ENCODE measurements around the gene TBX3. TPM values are rescaled to one million over a fixed set of nuclear protein-coding genes. Genes with fewer than 3 reads are reported as not detected.
A peak's percentile ranks its signal among the peaks of the same experiment; 100 is the strongest.

Gene TBX3
- total RNA-seq, 3 donors from 2014 or later, result 21.3 to 115 (median 78.3) TPM

DNA sequence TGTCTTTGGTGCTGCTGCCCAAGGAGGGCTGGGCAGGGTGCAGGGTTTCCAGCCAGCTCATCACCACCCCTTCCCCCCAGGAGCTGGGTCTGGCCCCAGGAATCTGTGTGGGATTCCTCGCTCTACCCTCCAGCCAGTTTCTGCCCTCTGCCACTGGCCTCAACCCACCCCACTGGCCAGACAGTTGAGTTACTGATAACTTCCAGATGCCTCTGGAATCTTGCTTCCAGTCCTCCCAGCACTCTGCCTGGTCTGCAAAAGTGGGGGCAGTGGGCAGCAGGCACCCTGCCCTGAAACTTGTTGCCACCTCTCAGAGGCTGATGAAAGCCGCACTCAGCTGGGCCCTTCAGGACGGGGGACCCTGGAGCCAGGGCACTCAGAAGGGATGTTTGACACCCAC, 20.1 kb upstream of the TBX3 start:
- DNase-seq (ENCODE audit: low spot score in 2 of 2), result no peak
- Histone ChIP-seq H3K4me3 (no peak overlapping the region), H3K9me3 (no peaks in the 10 kb centered on the region), H3K27ac (peak overlapping the region in 1 of 2 donors; percentile 39), H3K36me3 (no peaks in the 10 kb centered on the region), H3K4me1 (no peaks in the 10 kb centered on the region), H3K27me3 (peaks cover 0 to 14% of the 10 kb centered on the region in 2 donors)
- TF ChIP-seq, protein P1, sequence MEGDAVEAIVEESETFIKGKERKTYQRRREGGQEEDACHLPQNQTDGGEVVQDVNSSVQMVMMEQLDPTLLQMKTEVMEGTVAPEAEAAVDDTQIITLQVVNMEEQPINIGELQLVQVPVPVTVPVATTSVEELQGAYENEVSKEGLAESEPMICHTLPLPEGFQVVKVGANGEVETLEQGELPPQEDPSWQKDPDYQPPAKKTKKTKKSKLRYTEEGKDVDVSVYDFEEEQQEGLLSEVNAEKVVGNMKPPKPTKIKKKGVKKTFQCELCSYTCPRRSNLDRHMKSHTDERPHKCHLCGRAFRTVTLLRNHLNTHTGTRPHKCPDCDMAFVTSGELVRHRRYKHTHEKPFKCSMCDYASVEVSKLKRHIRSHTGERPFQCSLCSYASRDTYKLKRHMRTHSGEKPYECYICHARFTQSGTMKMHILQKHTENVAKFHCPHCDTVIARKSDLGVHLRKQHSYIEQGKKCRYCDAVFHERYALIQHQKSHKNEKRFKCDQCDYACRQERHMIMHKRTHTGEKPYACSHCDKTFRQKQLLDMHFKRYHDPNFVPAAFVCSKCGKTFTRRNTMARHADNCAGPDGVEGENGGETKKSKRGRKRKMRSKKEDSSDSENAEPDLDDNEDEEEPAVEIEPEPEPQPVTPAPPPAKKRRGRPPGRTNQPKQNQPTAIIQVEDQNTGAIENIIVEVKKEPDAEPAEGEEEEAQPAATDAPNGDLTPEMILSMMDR (IDR thresholded peaks at IDR 0.05), result no peak
- TF ChIP-seq POLR2AphosphoS5 (IDR thresholded peaks at IDR 0.05) (no peak), POLR2A (IDR thresholded peaks at IDR 0.05) (no peak)
- intact Hi-C loops (cut with DNase I; ENCODE audit: low total_unique reads), result no loop called here

DNA sequence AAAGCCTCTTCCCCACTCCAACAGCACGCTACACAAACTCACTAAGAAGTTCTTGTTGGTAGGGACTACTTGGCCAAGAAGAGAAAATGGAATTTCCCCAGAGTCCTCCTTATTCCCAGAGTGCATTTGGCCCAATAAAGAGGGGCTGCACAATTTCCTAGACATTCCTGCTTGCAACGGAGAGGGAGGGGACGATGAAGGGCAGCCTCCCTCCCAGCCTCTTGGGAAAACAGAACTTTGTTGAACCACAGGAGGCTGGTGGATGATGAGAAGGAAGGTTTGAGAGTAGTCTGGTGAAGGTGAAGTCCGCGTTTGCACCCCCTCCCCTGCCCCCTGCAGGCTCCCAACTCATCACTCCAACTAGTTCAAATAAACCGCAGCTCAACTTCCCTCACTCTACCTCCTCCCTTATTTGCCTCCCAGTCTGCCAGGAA, 19.1 kb upstream of the TBX3 start:
- Histone ChIP-seq H3K36me3 (no peaks in the 10 kb centered on the region), H3K9me3 (no peaks in the 10 kb centered on the region), H3K4me1 (no peaks in the 10 kb centered on the region), H3K27me3 (peaks cover 0 to 21% of the 10 kb centered on the region in 2 donors), H3K27ac (peak overlapping the region in 1 of 2 donors; percentile 25), H3K4me3 (no peak overlapping the region)
- intact Hi-C loops (cut with DNase I; ENCODE audit: low total_unique reads), result no loop called here
- DNase-seq (ENCODE audit: low spot score in 2 of 2), result no peak
- TF ChIP-seq POLR2A (IDR thresholded peaks at IDR 0.05), result no peak
- TF ChIP-seq POLR2AphosphoS5 (IDR thresholded peaks at IDR 0.05), result no peak
- TF ChIP-seq, protein P1 (IDR thresholded peaks at IDR 0.05), result no peak

DNA sequence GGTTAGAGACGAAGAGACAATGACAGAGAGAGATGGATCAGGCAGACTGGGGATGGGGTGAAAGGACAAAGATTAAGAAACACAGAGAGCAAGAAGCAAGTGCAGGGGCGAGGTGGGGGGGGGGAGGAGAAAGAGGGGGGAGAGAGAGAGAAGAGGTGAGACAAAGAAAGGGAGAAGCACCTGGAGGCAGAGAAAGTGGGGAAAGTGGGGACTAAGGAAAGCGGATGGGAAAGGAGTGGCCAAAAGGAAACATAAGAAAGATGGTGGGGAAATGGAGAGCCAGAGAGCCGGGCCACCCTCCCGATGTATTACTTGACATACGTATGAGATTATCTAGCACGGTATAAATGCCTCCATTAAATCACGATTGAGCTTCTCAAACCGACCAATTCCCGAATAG, 18.5 kb upstream of the TBX3 start:
- Histone ChIP-seq H3K4me1 (no peaks in the 10 kb centered on the region), H3K4me3 (no peak overlapping the region), H3K36me3 (no peaks in the 10 kb centered on the region), H3K27me3 (peaks cover 0 to 23% of the 10 kb centered on the region in 2 donors), H3K27ac (peak overlapping the region in 1 of 2 donors; percentile 25), H3K9me3 (no peaks in the 10 kb centered on the region)
- TF ChIP-seq, protein P1 (IDR thresholded peaks at IDR 0.05), result no peak
- TF ChIP-seq POLR2A (IDR thresholded peaks at IDR 0.05) (no peak), POLR2AphosphoS5 (IDR thresholded peaks at IDR 0.05) (no peak)
- no peak for DNase-seq (ENCODE audit: low spot score in 2 of 2)
- intact Hi-C loops (cut with DNase I; ENCODE audit: low total_unique reads), result no loop called here

DNA sequence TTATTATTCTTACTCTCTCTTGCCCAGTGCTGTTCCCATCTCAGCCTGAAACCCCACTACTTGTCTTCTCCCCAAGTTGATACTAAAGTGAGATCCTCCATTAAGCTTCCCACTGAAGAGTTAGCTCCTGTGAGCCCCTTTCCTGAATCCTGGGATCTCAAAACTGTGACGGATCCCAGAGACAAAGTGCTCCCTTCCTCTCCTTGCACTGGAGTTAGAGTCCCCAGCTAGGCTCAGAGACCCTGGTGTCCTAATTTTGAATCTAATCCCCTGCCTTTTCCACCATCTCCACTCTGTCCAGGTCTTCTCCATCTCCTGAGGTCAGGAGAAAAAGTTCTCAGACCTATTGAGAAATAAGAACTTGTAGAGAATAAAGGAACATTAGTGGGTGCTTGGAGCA, 17.6 kb upstream of the TBX3 start:
- Histone ChIP-seq H3K36me3 (no peaks in the 10 kb centered on the region), H3K27ac (no peak overlapping the region), H3K4me1 (no peaks in the 10 kb centered on the region), H3K4me3 (no peak overlapping the region), H3K9me3 (no peaks in the 10 kb centered on the region), H3K27me3 (peaks cover 0 to 25% of the 10 kb centered on the region in 2 donors)
- DNase-seq (ENCODE audit: low spot score in 2 of 2), result no peak
- TF ChIP-seq POLR2AphosphoS5 (IDR thresholded peaks at IDR 0.05) (no peak), POLR2A (IDR thresholded peaks at IDR 0.05) (no peak)
- TF ChIP-seq, protein P1 (IDR thresholded peaks at IDR 0.05), result no peak
- intact Hi-C loops (cut with DNase I; ENCODE audit: low total_unique reads), result no loop called here

DNA sequence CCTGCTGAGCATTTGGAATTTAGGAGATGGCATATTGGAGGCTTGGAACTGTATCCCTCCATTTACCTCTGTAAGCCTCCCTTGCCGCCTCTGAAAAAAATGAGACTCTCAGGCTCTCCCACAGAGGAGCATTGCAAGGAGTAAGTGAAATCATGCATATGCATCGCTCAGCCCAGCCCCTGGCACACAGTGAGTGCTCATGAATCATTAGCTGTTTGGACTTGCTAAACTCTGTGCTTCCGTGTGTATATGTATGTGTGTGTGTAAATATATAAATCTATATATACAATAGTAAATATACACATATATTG, 17.1 kb upstream of the TBX3 start:
- DNase-seq (ENCODE audit: low spot score in 2 of 2), result no peak
- intact Hi-C loops (cut with DNase I; ENCODE audit: low total_unique reads), result no loop called here
- no peaks in the 10 kb centered on the region for H3K9me3 ChIP-seq
- no peak overlapping the region for H3K4me3 ChIP-seq
- no peak for TF ChIP-seq POLR2A (IDR thresholded peaks at IDR 0.05)
- TF ChIP-seq, protein P1 (IDR thresholded peaks at IDR 0.05), result no peak
- TF ChIP-seq POLR2AphosphoS5 (IDR thresholded peaks at IDR 0.05), result no peak
- no peaks in the 10 kb centered on the region for H3K36me3 ChIP-seq
- H3K4me1 ChIP-seq, result no peaks in the 10 kb centered on the region
- no peak overlapping the region for H3K27ac ChIP-seq
- H3K27me3 ChIP-seq, result peaks cover 0 to 25% of the 10 kb centered on the region in 2 donors
